ENCODE data around the gene SUPT3H.

SUPT3H gene

DNA sequence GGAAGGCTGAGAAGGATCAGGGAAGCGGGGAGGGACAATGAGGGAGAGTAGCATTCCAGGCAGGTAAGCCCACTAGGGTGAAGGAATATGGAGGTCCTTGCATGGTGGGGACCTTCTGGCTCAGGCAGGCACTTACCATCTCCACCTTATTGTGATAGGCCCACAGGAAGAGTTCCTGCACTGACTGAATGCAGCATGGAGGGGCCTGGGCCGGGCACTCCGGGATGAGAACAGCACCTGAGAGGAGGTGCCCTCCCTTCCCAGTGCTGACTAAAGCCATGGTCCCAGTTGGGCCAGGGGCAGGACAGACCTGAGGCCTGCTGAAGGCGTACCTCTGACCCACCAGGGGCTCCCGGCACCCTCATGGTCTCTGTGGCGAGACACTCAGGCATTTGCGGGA, 597.6 kb downstream of the SUPT3H start:
- no peak for DNase-seq

DNA sequence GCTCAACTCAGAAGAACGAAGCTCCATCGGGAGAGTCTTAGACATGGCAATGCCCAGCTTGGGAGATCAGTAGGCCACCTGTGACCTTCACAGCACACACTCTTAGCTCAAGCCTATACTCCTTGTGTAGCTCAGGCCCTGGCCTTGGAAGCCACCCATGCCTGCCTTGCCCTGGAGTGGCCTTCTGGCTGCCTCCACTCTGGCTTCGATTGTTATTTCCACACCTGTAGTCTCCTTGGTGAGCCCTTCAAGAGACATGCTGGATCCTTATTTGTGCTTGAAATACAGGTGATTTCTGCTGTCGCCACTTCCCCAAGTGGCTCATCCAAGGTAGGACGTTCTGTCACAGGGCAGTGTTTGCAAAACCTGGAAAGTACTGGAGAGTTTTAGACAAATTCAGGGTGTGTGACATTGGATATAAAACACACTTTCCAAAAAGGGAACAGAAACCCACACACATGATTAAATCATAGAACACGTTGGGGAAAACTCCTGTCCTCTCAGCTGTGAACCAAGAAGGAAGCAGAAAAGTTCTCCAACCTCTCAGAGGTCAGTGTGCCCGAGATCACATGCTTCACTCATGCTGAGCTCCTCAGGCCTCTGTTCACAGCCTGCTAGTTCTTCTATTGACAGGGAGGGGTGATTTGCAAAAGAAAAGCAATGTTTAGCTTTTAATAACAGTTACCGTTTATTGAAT, 598.5 kb downstream of the SUPT3H start:
- no peak for DNase-seq
